K562 (cell line): ENCODE measurements around the gene KLHL33. TPM values are rescaled to one million over a fixed set of nuclear protein-coding genes. Genes with fewer than 3 reads are reported as not detected.

ENCODE experiments used
- ATAC-seq: fragments of 200-7000 bp; cut with Tn5 transposase; 3 replicates; pipeline ENCODE4 v1.9.1; 2020; ENCODE audit warnings: moderate library complexity
- BruUV-seq: library from RNA; stranded (reverse); fragments of 400-500 nt; replicated peaks from 2 replicates; lab custom pipeline; 2021; lab: Mats Ljungman, UMichigan
- CTCF ChIA-PET: fragments of 300-600 bp; formaldehyde crosslinking; extraction: SDS; loops from one replicate; lab custom pipeline; 2021; ENCODE audit warnings: low intra/inter-chr PET ratio; lab: Yijun Ruan, JAX
- POLR2A ChIA-PET: fragments of 300-600, 350-650 bp; sonication (Branson Sonifier 250); formaldehyde crosslinking; extraction: SDS; loops from one replicate; lab custom pipeline; 2021; ENCODE audit warnings: antibody characterized with exemption, inconsistent platforms; lab: Yijun Ruan, JAX
- DNase-seq, 4 experiments: peaks; one replicate each; pipeline versions ENCODE4 v3.0.0 to v3.0.0-alpha.2; 2011 to 2018; ENCODE audit warnings: low spot score in 3 of 4, mixed read lengths in 3 of 4; ENCODE audit errors: extremely low read depth in 1 of 4
- FAIRE-seq: peaks from 2 replicates; lab custom pipeline; 2011; peaks lifted over from hg19 to GRCh38; lab: Jason Lieb, UNC
- H2AFZ ChIP-seq: 2 replicates; pipeline ENCODE4 v1.6.0; 2011; ENCODE audit warnings: low read depth, low read length, control low read depth, inconsistent platforms
- H3K27ac ChIP-seq: fragments of 200-600 bp; 3 replicates; pipeline ENCODE4 v1.8.0; 2011; ENCODE audit warnings: low read depth, mild to moderate bottlenecking, control low read depth, inconsistent platforms, low read length, moderate library complexity, mixed read lengths; ENCODE audit errors: extremely low read depth
- H3K27me3 ChIP-seq, 2 experiments: fragments of 300-600 bp in 1 of 2; 2 replicates in 1 of 2; 3 replicates in 1 of 2; pipeline versions ENCODE4 v1.6.0 to v1.8.0; 2011; ENCODE audit warnings: inconsistent platforms in 2 of 2, low read length in 2 of 2, mild to moderate bottlenecking in 1 of 2, mixed read lengths in 1 of 2, moderate library complexity in 1 of 2; ENCODE audit not compliant: control insufficient read depth in 2 of 2, insufficient read depth in 2 of 2
- H3K36me3 ChIP-seq: fragments of 300-600 bp; 3 replicates; pipeline ENCODE4 v1.8.0; 2011; ENCODE audit warnings: mild to moderate bottlenecking, low read length, inconsistent platforms; ENCODE audit not compliant: control insufficient read depth, insufficient read depth
- H3K4me1 ChIP-seq, 2 experiments: fragments of 200-600 bp in 1 of 2; replicated peaks in 1 of 2; 2 replicates in 1 of 2; 3 replicates in 1 of 2; pipeline versions ENCODE4 v1.5.1 to v1.8.0; 2011; ENCODE audit warnings: inconsistent platforms in 2 of 2, low read length in 2 of 2, mild to moderate bottlenecking in 1 of 2, mixed read lengths in 1 of 2, moderate library complexity in 1 of 2; ENCODE audit not compliant: control insufficient read depth in 2 of 2, insufficient read depth in 2 of 2
- H3K4me2 ChIP-seq: 2 replicates; pipeline ENCODE4 v1.6.1; 2011; ENCODE audit warnings: low read length, control low read depth, inconsistent platforms, mixed read lengths; ENCODE audit not compliant: insufficient read depth
- H3K4me3 ChIP-seq: fragments of 200-600 bp; sonication (generic), shearing (Covaris generic); 2 replicates; pipeline ENCODE4 v1.5.1; 2016; ENCODE audit warnings: control low read depth, inconsistent platforms
- H3K79me2 ChIP-seq: fragments of 200-600 bp; 3 replicates; pipeline ENCODE4 v1.8.0; 2011; ENCODE audit warnings: low read length, inconsistent platforms; ENCODE audit not compliant: control insufficient read depth, insufficient read depth
- H3K9ac ChIP-seq, 2 experiments: 2 replicates each; pipeline versions ENCODE4 v1.6.0 to v1.6.1; 2011; ENCODE audit warnings: low read depth in 2 of 2, low read length in 2 of 2, control low read depth in 1 of 2, inconsistent platforms in 1 of 2, mild to moderate bottlenecking in 1 of 2, mixed read lengths in 1 of 2; ENCODE audit not compliant: insufficient read depth in 1 of 2
- H3K9me1 ChIP-seq: one replicate; pipeline ENCODE4 v1.6.0; 2011; ENCODE audit warnings: inconsistent platforms, mild to moderate bottlenecking, low read length, moderate library complexity; ENCODE audit not compliant: control insufficient read depth, insufficient read depth
- H3K9me3 ChIP-seq: replicated peaks from 2 replicates; pipeline ENCODE4 v1.5.1; 2011; ENCODE audit warnings: low read depth, low read length, inconsistent platforms; ENCODE audit not compliant: control insufficient read depth, insufficient read depth
- H4K20me1 ChIP-seq: replicated peaks from 2 replicates; pipeline ENCODE4 v1.6.1; 2011; ENCODE audit warnings: low read length, inconsistent platforms, mixed read lengths; ENCODE audit not compliant: control insufficient read depth, insufficient read depth
- FOS ChIP-seq: IDR thresholded peaks from 3 replicates; pipeline ENCODE4 v1.6.1; 2011; ENCODE audit not compliant: insufficient read length; ENCODE audit errors: extremely low read depth
- GATAD2B ChIP-seq: fragments of 450-650 bp; IDR thresholded peaks from 2 replicates; pipeline ENCODE4 v1.6.1; 2017; ENCODE audit warnings: mild to moderate bottlenecking, borderline replicate concordance
- JUND ChIP-seq, 2 experiments: IDR thresholded peaks; 2 replicates in 1 of 2; 3 replicates in 1 of 2; pipeline ENCODE4 v1.6.1; 2011; ENCODE audit warnings: borderline replicate concordance in 2 of 2, low read depth in 2 of 2, low read length in 2 of 2, improper control_type of control experiment in 1 of 2, missing biosample characterization in 1 of 2, missing genetic modification characterization in 1 of 2, missing genetic modification reagents in 1 of 2
- MAFF ChIP-seq: IDR thresholded peaks from 2 replicates; pipeline ENCODE4 v1.6.1; 2012; ENCODE audit warnings: low read length, improper control_type of control experiment
- NFIX ChIP-seq: fragments of 250-450 bp; sonication (Bioruptor Pico); IDR thresholded peaks from 2 replicates; pipeline ENCODE4 v1.4.0; 2020; ENCODE audit warnings: low read depth, mild to moderate bottlenecking, moderate library complexity
- NFXL1 ChIP-seq: fragments of 450-650 bp; formaldehyde crosslinking; IDR thresholded peaks from 2 replicates; pipeline ENCODE4 v1.4.0; 2021; ENCODE audit warnings: mild to moderate bottlenecking
- SAP30 ChIP-seq: fragments of 200-600 bp; sonication (generic); IDR thresholded peaks from 2 replicates; pipeline ENCODE4 v1.6.1; 2012; ENCODE audit warnings: borderline replicate concordance, low read depth, mild to moderate bottlenecking, moderate library complexity, low read length, control low read depth, inconsistent platforms; ENCODE audit not compliant: insufficient read depth, poor library complexity, severe bottlenecking
- SMAD3 ChIP-seq: fragments of 450-650 bp; formaldehyde crosslinking; conservative IDR thresholded peaks from 2 replicates; pipeline ENCODE4 v1.4.0; 2020; ENCODE audit warnings: mild to moderate bottlenecking
- ZKSCAN3 ChIP-seq: fragments of 250-450 bp; sonication (Bioruptor Pico); IDR thresholded peaks from 2 replicates; pipeline ENCODE4 v1.4.0; 2020
- ZNF212 ChIP-seq: fragments of 450-650 bp; formaldehyde crosslinking; IDR thresholded peaks from 2 replicates; pipeline ENCODE4 v1.4.0; 2020; ENCODE audit warnings: mild to moderate bottlenecking
- ZNF217 ChIP-seq: sonication (generic); formaldehyde crosslinking; IDR thresholded peaks from 2 replicates; pipeline ENCODE4 v1.8.0; 2022; ENCODE audit warnings: mild to moderate bottlenecking, missing genetic modification reagents
- ZNF274 ChIP-seq: IDR thresholded peaks from 2 replicates; pipeline ENCODE4 v1.6.1; 2011; ENCODE audit warnings: low read depth, mild to moderate bottlenecking, low read length, moderate library complexity, borderline replicate concordance
- ZNF41 ChIP-seq: fragments of 250-450 bp; sonication (Bioruptor Pico); conservative IDR thresholded peaks from 2 replicates; pipeline ENCODE4 v1.4.0; 2020; ENCODE audit warnings: mild to moderate bottlenecking
- ZNF445 ChIP-seq: fragments of 250-450 bp; sonication (Bioruptor Pico); IDR thresholded peaks from 2 replicates; pipeline ENCODE4 v1.4.0; 2020; ENCODE audit warnings: low read depth, mild to moderate bottlenecking, moderate library complexity
- WGBS: fragments of 100-300 bp; shearing (Covaris generic); methylation state at CpG from one replicate; pipeline ENCODE4 v1.1.6; 2016; ENCODE audit warnings: low coverage, mixed read lengths; ENCODE audit not compliant: insufficient coverage; ENCODE audit errors: missing lambda C conversion rate; 5-methylcytosine and 5-hydroxymethylcytosine counted together
- in situ Hi-C: fragments of 300-500 bp; cut with MboI; formaldehyde crosslinking; loops from 4 replicates; pipeline ENCODE4 v1.15.0; 2018; ENCODE audit warnings: inconsistent platforms, mixed read lengths
- intact Hi-C: fragments of 100-400 bp; cut with micrococcal nuclease; formaldehyde crosslinking; loops from 2 replicates; pipeline ENCODE4 v1.14.2; 2022
- polyA plus RNA-seq, 8 experiments: library from polyadenylated mRNA; depleted of rRNA in 4 of 8; stranded (reverse) in 5 of 8; unstranded in 3 of 8; fragments of >200 nt; fragmentation: Nextera tagmentation in 2 of 8; fragmentation: Illumina TruSeq in 1 of 8; extraction: Ambion mirVana in 2 of 8; extraction: Trizol in 1 of 8; gene quantifications; 2 replicates each; pipeline versions ENCODE4 v1.2.1 to v1.2.3, GENCODE V29; 2011 to 2014; ENCODE audit warnings: inconsistent platforms in 1 of 8, missing spikeins in 1 of 8
- total RNA-seq, 7 experiments: library from RNA; depleted of rRNA in 6 of 7; stranded (reverse); fragments of >200 nt in 6 of 7; fragmentation: Illumina TruSeq in 2 of 7; extraction: Trizol in 2 of 7; gene quantifications; 2 replicates each; pipeline versions ENCODE4 v1.2.1 to v1.2.3, GENCODE V29; 2011 to 2021; ENCODE audit warnings: low replicate concordance in 1 of 7
- TF ChIP-seq, protein P1 (sequence below): sonication (generic); formaldehyde crosslinking; IDR thresholded peaks from 2 replicates; pipeline ENCODE4 v1.9.0; 2022; ENCODE audit warnings: mild to moderate bottlenecking, missing genetic modification reagents
- TF ChIP-seq, protein P2 (sequence below), 2 experiments: fragments of 250-450 bp in 1 of 2; fragments of 450-650 bp in 1 of 2; sonication (Bioruptor Pico) in 1 of 2; IDR thresholded peaks; 2 replicates each; pipeline versions ENCODE4 v1.6.1 to v1.8.0; 2016 to 2021; ENCODE audit warnings: mild to moderate bottlenecking in 2 of 2, moderate library complexity in 2 of 2, missing compliant biosample characterization in 1 of 2, missing genetic modification characterization in 1 of 2
- TF ChIP-seq, protein P3 (sequence below): fragments of 450-650 bp; IDR thresholded peaks from 2 replicates; pipeline ENCODE4 v1.6.1; 2018; ENCODE audit warnings: mild to moderate bottlenecking, low read depth; ENCODE audit not compliant: partially characterized antibody

Gene KLHL33
- total and polyA plus RNA-seq, 9 of the 15 experiments (the other 6 are each of a cell fraction or from before 2014, with no cell fraction given): 0.04 to 0.27 (median 0.13) TPM; not detected in 6

DNA sequence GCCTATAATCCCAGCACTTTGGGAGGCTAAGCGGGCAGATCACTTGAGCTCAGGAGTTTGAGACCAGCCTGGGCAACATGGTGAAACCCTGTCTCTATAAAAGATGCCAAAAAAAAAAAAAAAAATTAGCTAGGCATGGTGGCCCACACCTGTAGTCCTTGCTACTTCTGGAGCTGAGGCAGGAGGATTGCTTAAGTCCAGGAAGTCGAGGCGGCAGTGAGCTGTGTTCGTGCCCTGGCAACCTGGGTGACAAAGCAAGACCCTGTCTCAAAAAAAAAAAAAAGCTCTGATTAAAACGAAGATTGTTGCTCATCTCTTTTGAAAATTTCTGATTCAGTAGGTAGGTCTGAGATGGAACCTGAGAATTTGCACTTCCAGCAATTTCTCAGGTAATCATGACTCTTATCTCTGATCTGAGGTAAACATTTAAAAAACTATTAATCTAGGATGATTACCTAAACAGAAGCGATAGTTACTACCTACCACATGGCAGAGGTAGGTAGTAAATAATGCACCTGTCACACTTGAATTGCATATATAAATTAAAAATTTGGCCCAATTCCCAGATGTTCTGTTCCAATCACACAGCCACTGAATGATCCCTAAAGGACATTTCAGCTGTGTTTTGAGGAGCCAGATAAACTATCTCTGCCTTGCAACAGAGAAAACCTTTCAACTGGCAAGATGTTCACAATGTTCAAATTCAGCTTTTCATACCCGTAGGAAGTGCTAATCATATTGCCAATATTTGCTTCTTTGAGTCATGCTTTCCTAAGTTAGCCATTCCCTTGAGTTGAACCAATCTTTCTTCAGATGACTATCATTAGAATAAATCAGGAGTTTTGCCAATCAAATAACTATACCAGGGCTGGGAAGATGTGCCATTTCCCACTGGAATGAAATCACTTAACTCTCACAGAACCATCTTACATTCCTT, 18.4 kb downstream of the KLHL33 start (continued):
- TF ChIP-seq ZNF274 (no peak), ZNF212 (CRISPR knock-in tag) (no peak)

DNA sequence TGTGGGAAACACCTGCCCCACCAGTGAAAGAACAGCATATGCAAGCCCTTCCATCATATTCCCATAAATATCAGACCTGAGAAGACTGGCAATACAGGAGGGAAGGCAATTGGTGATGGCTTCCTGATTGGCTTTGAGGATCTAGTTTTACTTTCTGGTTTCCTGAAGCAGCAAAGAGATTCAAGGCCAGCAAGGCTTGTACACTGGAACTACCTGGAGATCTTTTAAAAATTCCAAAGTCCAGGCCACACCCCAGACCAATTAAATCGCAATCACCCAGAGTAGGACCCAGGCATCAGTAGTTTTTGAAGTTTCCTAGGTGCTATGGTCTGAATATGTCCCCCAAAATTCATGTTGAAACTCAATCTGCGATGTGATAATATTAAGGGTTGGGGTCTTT, 19.7 kb downstream of the KLHL33 start:
- H3K9ac ChIP-seq: no peak overlapping the region
- ChIA-PET POLR2A (interaction anchor here (0.8 to 1.0 kb wide), 2 partner anchors 9 to 46 kb away, joined by 3 to 4 read pairs; partner anchors contain the start of gene PIP4P1), CTCF (interaction anchor here (1.7 kb wide), 1 partner anchor 192 kb away, joined by 5 read pairs; no protein-coding TSS in a partner anchor)
- FAIRE-seq (peak; percentile 68), ATAC-seq (no peak), DNase-seq (no peak)
- no peaks in the 10 kb centered on the region for H4K20me1 ChIP-seq
- no peaks in the 10 kb centered on the region for H3K9me1 ChIP-seq
- H3K79me2 ChIP-seq: no peaks in the 10 kb centered on the region; the same call in none of the 3 replicates
- BruUV-seq: no TSS peak
- H3K4me1 ChIP-seq: peaks cover 6 to 13% of the 10 kb centered on the region in 2 experiments; a peak in 4 of 5 replicates
- in situ Hi-C loops (loop anchor here (10.0 kb wide), 1 partner anchor 189 kb away; no protein-coding TSS in a partner anchor), intact Hi-C loops (no loop called here)
- no peaks in the 10 kb centered on the region for H3K9me3 ChIP-seq
- 100% methylated on average over 1 of the region's 2 CpGs for WGBS
- H3K27ac ChIP-seq: no peak overlapping the region
- no peaks in the 10 kb centered on the region for H3K36me3 ChIP-seq
- H3K27me3 ChIP-seq: no peaks in the 10 kb centered on the region
- H3K4me3 ChIP-seq: no peak overlapping the region
- H2AFZ ChIP-seq: peak overlapping the region; percentile 90
- H3K4me2 ChIP-seq: no peak overlapping the region
- TF ChIP-seq SMAD3 (CRISPR knock-in tag) (no peak), ZKSCAN3 (CRISPR knock-in tag) (no peak), ZNF445 (CRISPR knock-in tag) (no peak), FOS (no peak), NFXL1 (CRISPR knock-in tag) (no peak), GATAD2B (no peak), SAP30 (no peak), MAFF (no peak), ZNF41 (CRISPR knock-in tag) (no peak), JUND (IDR thresholded peaks at IDR 0.05; ENCODE audit: borderline replicate concordance, low read depth, low read length) (no peak), JUND (tag; IDR thresholded peaks at IDR 0.05; ENCODE audit: borderline replicate concordance, low read depth, low read length) (no peak), NFIX (no peak), ZNF217 (no peak)
- TF ChIP-seq, protein P1, sequence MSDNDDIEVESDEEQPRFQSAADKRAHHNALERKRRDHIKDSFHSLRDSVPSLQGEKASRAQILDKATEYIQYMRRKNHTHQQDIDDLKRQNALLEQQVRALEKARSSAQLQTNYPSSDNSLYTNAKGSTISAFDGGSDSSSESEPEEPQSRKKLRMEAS (CRISPR knock-in tag): no peak
- TF ChIP-seq, protein P2, sequence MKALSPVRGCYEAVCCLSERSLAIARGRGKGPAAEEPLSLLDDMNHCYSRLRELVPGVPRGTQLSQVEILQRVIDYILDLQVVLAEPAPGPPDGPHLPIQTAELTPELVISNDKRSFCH (CRISPR knock-in tag; IDR thresholded peaks at IDR 0.05): no peak
- TF ChIP-seq, protein P2 (tag; IDR thresholded peaks at IDR 0.05): no peak
- TF ChIP-seq, protein P3, sequence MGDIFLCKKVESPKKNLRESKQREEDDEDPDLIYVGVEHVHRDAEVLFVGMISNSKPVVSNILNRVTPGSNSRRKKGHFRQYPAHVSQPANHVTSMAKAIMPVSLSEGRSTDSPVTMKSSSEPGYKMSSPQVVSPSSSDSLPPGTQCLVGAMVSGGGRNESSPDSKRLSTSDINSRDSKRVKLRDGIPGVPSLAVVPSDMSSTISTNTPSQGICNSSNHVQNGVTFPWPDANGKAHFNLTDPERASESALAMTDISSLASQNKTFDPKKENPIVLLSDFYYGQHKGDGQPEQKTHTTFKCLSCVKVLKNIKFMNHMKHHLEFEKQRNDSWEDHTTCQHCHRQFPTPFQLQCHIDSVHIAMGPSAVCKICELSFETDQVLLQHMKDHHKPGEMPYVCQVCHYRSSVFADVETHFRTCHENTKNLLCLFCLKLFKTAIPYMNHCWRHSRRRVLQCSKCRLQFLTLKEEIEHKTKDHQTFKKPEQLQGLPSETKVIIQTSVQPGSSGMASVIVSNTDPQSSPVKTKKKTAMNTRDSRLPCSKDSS: no peak
